ENCODE measurements around the gene S1PR1. TPM values are rescaled to one million over a fixed set of nuclear protein-coding genes. Genes with fewer than 3 reads are reported as not detected.
"Not testable (repeated sequence)": the region's sequence is repeated elsewhere in the genome, so short reads cannot be mapped to it uniquely, and the experiment has no call there.

Gene S1PR1
- total and polyA plus RNA-seq, 2 donors (not counting 3 experiments of a cell fraction or from before 2014, with no cell fraction given), result 137 to 387 TPM

DNA sequence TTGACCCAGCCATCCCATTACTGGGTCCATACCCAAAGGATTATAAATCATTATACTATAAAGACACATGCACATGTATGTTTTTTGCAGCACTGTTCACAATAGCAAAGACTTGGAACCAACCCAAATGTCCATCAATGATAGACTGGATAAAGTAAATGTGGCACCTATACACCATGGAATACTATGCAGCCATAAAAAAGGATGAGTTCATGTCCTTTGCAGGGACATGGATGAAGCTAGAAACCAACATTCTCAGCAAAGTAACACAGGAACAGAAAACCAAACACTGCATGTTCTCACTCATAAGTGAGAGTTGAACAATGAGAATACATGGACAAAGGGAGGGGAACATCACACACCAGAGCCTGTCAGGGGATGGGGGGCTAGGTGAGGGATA, 47.9 kb upstream of the S1PR1 start:
- dilution Hi-C loops (cut with MboI; ENCODE audit: extremely low pct_ligation_motif_present, low sequenced_read_pairs); H3K36me3 ChIP-seq (ENCODE audit: control insufficient read depth in 2 of 2, extremely low read depth in 1 of 2, insufficient read depth in 2 of 2, low read length in 2 of 2); H3K9me1 ChIP-seq (replicated peaks; ENCODE audit: control insufficient read depth, extremely low read depth, insufficient read depth, low read length); H3K4me3 ChIP-seq (replicated peaks in 1 of 3; ENCODE audit: insufficient read depth in 1 of 3, low read depth in 1 of 3, low read length in 3 of 3); intact Hi-C loops (cut with micrococcal nuclease); FAIRE-seq; H3K9ac ChIP-seq (replicated peaks; ENCODE audit: extremely low read depth, insufficient read depth, low read length); H3K27ac ChIP-seq (ENCODE audit: insufficient read depth, low read depth, low read length); H3K79me2 ChIP-seq (ENCODE audit: control insufficient read depth, insufficient read depth, low read length); H4K20me1 ChIP-seq (replicated peaks; ENCODE audit: control insufficient read depth, extremely low read depth, insufficient read depth, low read length); H3K27me3 ChIP-seq (ENCODE audit: control insufficient read depth in 2 of 2, insufficient read depth in 2 of 2, low read length in 2 of 2); BruUV-seq (replicated peaks); H3K9me3 ChIP-seq (replicated peaks; ENCODE audit: control insufficient read depth, insufficient read depth, low read length); H3K4me2 ChIP-seq (ENCODE audit: insufficient read depth, low read length); POLR2A ChIA-PET; DNase-seq (ENCODE audit: low read depth, low spot score); H2AFZ ChIP-seq (ENCODE audit: low read depth, low read length): not testable (repeated sequence)
- H3K4me1 ChIP-seq (ENCODE audit: control insufficient read depth, extremely low read depth, insufficient read depth, low read length), result peaks cover 30% of the 10 kb centered on the region
- CTCF ChIA-PET, result interaction anchor here (3.2 kb wide), 1 partner anchor 50 kb away, joined by 11 read pairs; no protein-coding TSS in a partner anchor

DNA sequence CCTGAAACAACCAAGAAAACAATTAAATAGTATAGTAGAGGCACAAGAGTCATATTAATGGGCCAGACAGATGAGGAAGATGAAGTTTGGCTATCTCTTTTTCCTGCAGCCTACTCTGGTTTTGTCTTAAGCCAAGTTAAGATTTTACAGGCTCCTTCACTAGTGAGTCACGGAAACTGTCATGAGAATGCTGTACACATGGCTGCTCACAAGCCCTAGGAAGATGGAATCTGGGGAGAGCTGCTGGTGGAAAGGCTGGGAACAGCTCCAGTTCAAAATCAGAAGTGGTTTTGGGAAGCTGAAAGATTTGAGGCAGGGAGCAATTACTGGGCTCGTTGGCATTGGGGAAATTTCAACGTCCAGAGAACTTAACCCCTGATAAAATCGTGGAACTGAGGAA, 46.4 kb upstream of the S1PR1 start:
- no peak for DNase-seq (ENCODE audit: low read depth, low spot score)
- Histone ChIP-seq H3K4me1 (ENCODE audit: control insufficient read depth, extremely low read depth, insufficient read depth, low read length) (peaks cover 25% of the 10 kb centered on the region), H2AFZ (ENCODE audit: low read depth, low read length) (no peak overlapping the region), H3K4me3 (replicated peaks in 1 of 3; ENCODE audit: insufficient read depth in 1 of 3, low read depth in 1 of 3, low read length in 3 of 3) (no peak overlapping the region), H3K36me3 (ENCODE audit: control insufficient read depth in 2 of 2, extremely low read depth in 1 of 2, insufficient read depth in 2 of 2, low read length in 2 of 2) (no peaks in the 10 kb centered on the region), H3K9me1 (replicated peaks; ENCODE audit: control insufficient read depth, extremely low read depth, insufficient read depth, low read length) (no peaks in the 10 kb centered on the region), H3K27me3 (ENCODE audit: control insufficient read depth in 2 of 2, insufficient read depth in 2 of 2, low read length in 2 of 2) (no peaks in the 10 kb centered on the region), H3K27ac (ENCODE audit: insufficient read depth, low read depth, low read length) (no peak overlapping the region), H3K79me2 (ENCODE audit: control insufficient read depth, insufficient read depth, low read length) (no peaks in the 10 kb centered on the region), H3K9ac (replicated peaks; ENCODE audit: extremely low read depth, insufficient read depth, low read length) (no peak overlapping the region), H3K9me3 (replicated peaks; ENCODE audit: control insufficient read depth, insufficient read depth, low read length) (no peaks in the 10 kb centered on the region), H3K4me2 (ENCODE audit: insufficient read depth, low read length) (no peak overlapping the region), H4K20me1 (replicated peaks; ENCODE audit: control insufficient read depth, extremely low read depth, insufficient read depth, low read length) (no peaks in the 10 kb centered on the region)
- BruUV-seq (replicated peaks), result no TSS peak
- FAIRE-seq, result no peak
- dilution Hi-C loops (cut with MboI; ENCODE audit: extremely low pct_ligation_motif_present, low sequenced_read_pairs), result no loop called here
- ChIA-PET POLR2A (no interaction called here), CTCF (interaction anchor here (1.0 kb wide), 3 partner anchors 8 to 15 kb away, joined by 3 read pairs; no protein-coding TSS in a partner anchor)
- intact Hi-C loops (cut with micrococcal nuclease), result no loop called here
- TF ChIP-seq JUN (IDR thresholded peaks at IDR 0.05; ENCODE audit: borderline replicate concordance, insufficient read depth, insufficient read length, low read depth) (no peak), FOS (IDR thresholded peaks at IDR 0.05; ENCODE audit: borderline replicate concordance, insufficient read depth, low read length) (no peak), POLR2AphosphoS5 (IDR thresholded peaks at IDR 0.05; ENCODE audit: insufficient read depth, low read depth, low read length) (no peak), EZH2 (IDR thresholded peaks at IDR 0.05; ENCODE audit: borderline replicate concordance, low read depth, low read length, severe bottlenecking) (no peak), MYC (IDR thresholded peaks at IDR 0.05; ENCODE audit: low read depth, low read length) (no peak), GATA2 (IDR thresholded peaks at IDR 0.05; ENCODE audit: insufficient read depth, insufficient read length, low read depth, low read length) (no peak), POLR2A (IDR thresholded peaks at IDR 0.05; ENCODE audit: low read depth, low read length) (no peak)
- TF ChIP-seq, protein P1, sequence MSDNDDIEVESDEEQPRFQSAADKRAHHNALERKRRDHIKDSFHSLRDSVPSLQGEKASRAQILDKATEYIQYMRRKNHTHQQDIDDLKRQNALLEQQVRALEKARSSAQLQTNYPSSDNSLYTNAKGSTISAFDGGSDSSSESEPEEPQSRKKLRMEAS (IDR thresholded peaks at IDR 0.05; ENCODE audit: insufficient read depth, insufficient read length), result no peak
- TF ChIP-seq, protein P2, sequence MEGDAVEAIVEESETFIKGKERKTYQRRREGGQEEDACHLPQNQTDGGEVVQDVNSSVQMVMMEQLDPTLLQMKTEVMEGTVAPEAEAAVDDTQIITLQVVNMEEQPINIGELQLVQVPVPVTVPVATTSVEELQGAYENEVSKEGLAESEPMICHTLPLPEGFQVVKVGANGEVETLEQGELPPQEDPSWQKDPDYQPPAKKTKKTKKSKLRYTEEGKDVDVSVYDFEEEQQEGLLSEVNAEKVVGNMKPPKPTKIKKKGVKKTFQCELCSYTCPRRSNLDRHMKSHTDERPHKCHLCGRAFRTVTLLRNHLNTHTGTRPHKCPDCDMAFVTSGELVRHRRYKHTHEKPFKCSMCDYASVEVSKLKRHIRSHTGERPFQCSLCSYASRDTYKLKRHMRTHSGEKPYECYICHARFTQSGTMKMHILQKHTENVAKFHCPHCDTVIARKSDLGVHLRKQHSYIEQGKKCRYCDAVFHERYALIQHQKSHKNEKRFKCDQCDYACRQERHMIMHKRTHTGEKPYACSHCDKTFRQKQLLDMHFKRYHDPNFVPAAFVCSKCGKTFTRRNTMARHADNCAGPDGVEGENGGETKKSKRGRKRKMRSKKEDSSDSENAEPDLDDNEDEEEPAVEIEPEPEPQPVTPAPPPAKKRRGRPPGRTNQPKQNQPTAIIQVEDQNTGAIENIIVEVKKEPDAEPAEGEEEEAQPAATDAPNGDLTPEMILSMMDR (IDR thresholded peaks at IDR 0.05; ENCODE audit: extremely low read depth in 1 of 2, insufficient read depth in 1 of 2, low read depth in 1 of 2, low read length in 2 of 2), result no peak

All from endothelial cell of umbilical vein (primary cell).